ENCODE results near the gene KRT15. TPM values are rescaled to one million over a fixed set of nuclear protein-coding genes. Genes with fewer than 3 reads are reported as not detected.

The KRT15 gene
- total RNA-seq, 2 donors from 2014 or later, result 138 to 1,038 TPM

GRCh38 chr17:41510251-41511065 lies 8.2 kb downstream of the KRT15 start:
- Histone ChIP-seq H3K9me3 (no peaks in the 10 kb centered on the region), H3K36me3 (no peaks in the 10 kb centered on the region), H3K27ac (no peak overlapping the region), H3K4me1 (replicated peaks) (peaks cover 2% of the 10 kb centered on the region), H3K27me3 (replicated peaks; ENCODE audit: insufficient read depth) (no peaks in the 10 kb centered on the region), H3K4me3 (no peak overlapping the region)
- intact Hi-C loops (cut with DNase I), result no loop called here
- TF ChIP-seq POLR2A (IDR thresholded peaks at IDR 0.05), result no peak
- TF ChIP-seq, protein P1, sequence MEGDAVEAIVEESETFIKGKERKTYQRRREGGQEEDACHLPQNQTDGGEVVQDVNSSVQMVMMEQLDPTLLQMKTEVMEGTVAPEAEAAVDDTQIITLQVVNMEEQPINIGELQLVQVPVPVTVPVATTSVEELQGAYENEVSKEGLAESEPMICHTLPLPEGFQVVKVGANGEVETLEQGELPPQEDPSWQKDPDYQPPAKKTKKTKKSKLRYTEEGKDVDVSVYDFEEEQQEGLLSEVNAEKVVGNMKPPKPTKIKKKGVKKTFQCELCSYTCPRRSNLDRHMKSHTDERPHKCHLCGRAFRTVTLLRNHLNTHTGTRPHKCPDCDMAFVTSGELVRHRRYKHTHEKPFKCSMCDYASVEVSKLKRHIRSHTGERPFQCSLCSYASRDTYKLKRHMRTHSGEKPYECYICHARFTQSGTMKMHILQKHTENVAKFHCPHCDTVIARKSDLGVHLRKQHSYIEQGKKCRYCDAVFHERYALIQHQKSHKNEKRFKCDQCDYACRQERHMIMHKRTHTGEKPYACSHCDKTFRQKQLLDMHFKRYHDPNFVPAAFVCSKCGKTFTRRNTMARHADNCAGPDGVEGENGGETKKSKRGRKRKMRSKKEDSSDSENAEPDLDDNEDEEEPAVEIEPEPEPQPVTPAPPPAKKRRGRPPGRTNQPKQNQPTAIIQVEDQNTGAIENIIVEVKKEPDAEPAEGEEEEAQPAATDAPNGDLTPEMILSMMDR (IDR thresholded peaks at IDR 0.05), result no peak
- no peak for TF ChIP-seq POLR2AphosphoS5 (IDR thresholded peaks at IDR 0.05)
- 65% methylated on average over 7 of the region's 7 CpGs for WGBS
- DNase-seq (ENCODE audit: low spot score), result no peak

DNA sequence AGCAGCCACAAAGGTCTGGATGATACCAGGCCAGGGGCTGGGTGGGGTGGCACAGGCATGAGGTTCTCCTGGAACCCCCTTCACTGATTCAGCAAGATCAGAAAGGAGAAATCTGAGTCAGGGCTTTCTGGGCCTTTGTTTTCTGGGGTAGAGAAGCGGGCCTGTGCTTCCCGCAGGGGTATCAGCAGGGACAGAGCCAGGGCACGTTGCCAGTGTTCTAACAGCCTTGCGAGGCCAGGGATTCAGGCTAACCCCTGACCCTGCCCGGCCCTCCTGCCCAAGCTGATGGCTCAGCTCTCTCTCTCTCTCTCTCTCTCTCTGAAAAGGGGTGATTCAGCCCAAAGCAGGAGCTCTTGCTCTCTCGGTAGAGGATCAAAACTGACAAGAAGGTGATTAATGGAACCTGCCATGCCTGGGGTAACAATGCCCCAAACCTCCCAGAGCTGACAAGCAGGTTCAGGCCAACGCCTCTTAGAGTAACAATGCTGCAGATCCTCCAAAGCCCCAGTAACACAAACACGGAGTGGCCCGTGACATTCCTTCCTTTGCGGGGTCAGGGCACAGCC lies 11.3 kb downstream of the KRT15 start:
- Histone ChIP-seq H3K27ac (no peak overlapping the region), H3K4me3 (no peak overlapping the region), H3K36me3 (no peaks in the 10 kb centered on the region), H3K4me1 (replicated peaks) (peaks cover 2% of the 10 kb centered on the region), H3K9me3 (no peaks in the 10 kb centered on the region), H3K27me3 (replicated peaks; ENCODE audit: insufficient read depth) (no peaks in the 10 kb centered on the region)
- no peak for DNase-seq (ENCODE audit: low spot score)
- intact Hi-C loops (cut with DNase I), result loop anchor here (5.0 kb wide), 1 partner anchor 45 kb away; no protein-coding TSS in a partner anchor
- 45% methylated on average over 10 of the region's 10 CpGs for WGBS
- TF ChIP-seq POLR2A (IDR thresholded peaks at IDR 0.05) (no peak), POLR2AphosphoS5 (IDR thresholded peaks at IDR 0.05) (no peak)
- TF ChIP-seq, protein P1 (IDR thresholded peaks at IDR 0.05), result no peak

GRCh38 chr17:41505809-41506767 lies 12.6 kb downstream of the KRT15 start:
- no peak for DNase-seq (ENCODE audit: low spot score)
- H3K36me3 ChIP-seq, result no peaks in the 10 kb centered on the region
- TF ChIP-seq, protein P1 (IDR thresholded peaks at IDR 0.05), result no peak
- TF ChIP-seq POLR2AphosphoS5 (IDR thresholded peaks at IDR 0.05), result no peak
- TF ChIP-seq POLR2A (IDR thresholded peaks at IDR 0.05), result no peak
- peaks cover 2% of the 10 kb centered on the region for H3K4me1 ChIP-seq (replicated peaks)
- H3K4me3 ChIP-seq, result no peak overlapping the region
- no peak overlapping the region for H3K27ac ChIP-seq
- 75% methylated on average over 14 of the region's 14 CpGs for WGBS
- intact Hi-C loops (cut with DNase I), result loop anchor here (5.0 kb wide), 1 partner anchor 44 kb away; no protein-coding TSS in a partner anchor
- no peaks in the 10 kb centered on the region for H3K27me3 ChIP-seq (replicated peaks; ENCODE audit: insufficient read depth)
- H3K9me3 ChIP-seq, result no peaks in the 10 kb centered on the region

DNA sequence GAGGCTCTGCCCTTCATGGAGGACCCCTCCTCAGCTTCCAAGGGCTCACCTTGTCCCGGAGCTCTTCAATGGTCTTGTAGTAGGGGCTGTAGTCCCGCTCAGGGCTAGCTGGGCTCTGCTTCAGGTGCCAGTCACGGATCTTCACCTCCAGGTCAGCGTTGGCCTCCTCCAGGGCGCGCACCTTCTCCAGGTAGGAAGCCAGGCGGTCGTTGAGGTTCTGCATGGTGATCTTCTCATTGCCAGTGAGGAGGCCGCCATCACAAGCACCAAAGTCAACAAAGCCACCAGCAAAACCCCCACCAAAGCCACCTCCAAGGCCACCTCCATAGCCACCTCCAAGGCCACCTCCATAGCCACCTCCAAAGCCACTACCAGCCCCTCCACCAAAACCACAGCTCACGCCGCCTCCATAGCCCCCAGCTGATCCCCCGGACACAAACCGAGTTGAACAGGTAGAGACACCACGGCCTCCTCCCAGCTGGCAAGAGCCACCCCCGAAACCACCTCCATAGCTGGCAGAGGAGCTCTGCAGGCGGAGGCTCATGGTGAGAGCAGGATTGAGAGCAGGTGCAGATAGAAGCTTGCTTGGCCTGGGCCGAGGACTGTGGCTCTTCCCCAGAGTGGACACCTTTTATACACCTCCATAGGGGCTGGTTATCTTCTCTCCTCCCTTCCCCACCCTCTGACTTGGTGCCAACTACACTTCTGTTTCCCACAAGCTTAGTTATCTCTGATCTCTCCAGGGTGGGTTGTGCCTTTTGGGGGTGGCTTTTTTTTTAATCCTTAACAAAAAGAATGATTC lies 13.5 kb downstream of the KRT15 start, which contains the start of gene KRT13:
Gene KRT13 (minus strand): TSS at position 606 of the 802 bp plus-strand sequence. CDS start 62 bp downstream, at position 544.
- Histone ChIP-seq H3K36me3 (no peaks in the 10 kb centered on the region), H3K27ac (no peak within 1 kb of the TSS), H3K27me3 (replicated peaks; ENCODE audit: insufficient read depth) (no peaks in the 10 kb centered on the region), H3K4me3 (no peak within 1 kb of the TSS), H3K9me3 (no peaks in the 10 kb centered on the region), H3K4me1 (replicated peaks) (no peaks in the 10 kb centered on the region)
- TF ChIP-seq, protein P1 (IDR thresholded peaks at IDR 0.05), result no peak
- TF ChIP-seq POLR2AphosphoS5 (IDR thresholded peaks at IDR 0.05) (no peak), POLR2A (IDR thresholded peaks at IDR 0.05) (no peak)
- DNase-seq (ENCODE audit: low spot score), result no peak
- WGBS, result 79% methylated on average over 17 of the region's 17 CpGs
- intact Hi-C loops (cut with DNase I), result loop anchor here (5.0 kb wide), 1 partner anchor 43 kb away; no protein-coding TSS in a partner anchor
